Measurements from ENCODE around the gene EDRF1. TPM values are rescaled to one million over a fixed set of nuclear protein-coding genes. Genes with fewer than 3 reads are reported as not detected.

The EDRF1 gene
- total RNA-seq, 2 experiments from 2014 or later: 117 to 232 TPM

GRCh38 chr10:125782616-125783015, 63.1 kb downstream of the EDRF1 start:
- H2AFZ ChIP-seq (ENCODE audit: low read length): no peak overlapping the region
- ChIA-PET CTCF (ENCODE audit: unreplicated experiment) (no interaction called here), POLR2A (interaction anchor here (1.0 to 3.2 kb wide), 3 partner anchors 13 to 26 kb away, joined by 3 to 27 read pairs (median 6); no protein-coding TSS in a partner anchor)
- no peak for TF ChIP-seq EZH2phosphoT487 (IDR thresholded peaks at IDR 0.05; ENCODE audit: borderline replicate concordance, low read depth, low read length)
- no peak for TF ChIP-seq CTCF (conservative IDR thresholded peaks at IDR 0.05; ENCODE audit: low read length)
- H3K9me2 ChIP-seq (ENCODE audit: insufficient read depth, low read length): no peaks in the 10 kb centered on the region
- H3K27ac ChIP-seq (ENCODE audit: low read depth, low read length, poor library complexity, severe bottlenecking): no peak overlapping the region
- no peak for DNase-seq (ENCODE audit: low spot score)
- no TSS peak for BruUV-seq (replicated peaks)
- H3K79me2 ChIP-seq (ENCODE audit: insufficient read depth, low read depth, low read length): no peaks in the 10 kb centered on the region
- H3K4me1 ChIP-seq (ENCODE audit: insufficient read depth, low read length, poor library complexity, severe bottlenecking): peaks cover 6% of the 10 kb centered on the region
- intact Hi-C loops (cut with micrococcal nuclease; ENCODE audit: unreplicated experiment): no loop called here
- H4K20me1 ChIP-seq (ENCODE audit: insufficient read depth, low read length): no peaks in the 10 kb centered on the region
- no peak overlapping the region for H3K4me3 ChIP-seq (ENCODE audit: low read depth, low read length, poor library complexity, severe bottlenecking)
- H3K9me3 ChIP-seq (ENCODE audit: low read length): no peaks in the 10 kb centered on the region
- H3K36me3 ChIP-seq (ENCODE audit: insufficient read depth, low read length): no peaks in the 10 kb centered on the region
- H3K4me2 ChIP-seq (ENCODE audit: low read length): no peak overlapping the region

- DNase-seq (ENCODE audit: low spot score): no peak
- POLR2A ChIA-PET: interaction anchor here (1.0 to 3.2 kb wide), 4 partner anchors 12 to 48 kb away, joined by 3 to 27 read pairs (median 7); no protein-coding TSS in a partner anchor
- BruUV-seq (replicated peaks): no TSS peak
- Histone ChIP-seq H3K4me1 (ENCODE audit: insufficient read depth, low read length, poor library complexity, severe bottlenecking) (peaks cover 14% of the 10 kb centered on the region), H2AFZ (ENCODE audit: low read length) (no peak overlapping the region), H3K79me2 (ENCODE audit: insufficient read depth, low read depth, low read length) (no peaks in the 10 kb centered on the region), H3K36me3 (ENCODE audit: insufficient read depth, low read length) (no peaks in the 10 kb centered on the region), H3K9me3 (ENCODE audit: low read length) (no peaks in the 10 kb centered on the region), H3K27ac (ENCODE audit: low read depth, low read length, poor library complexity, severe bottlenecking) (no peak overlapping the region), H3K4me2 (ENCODE audit: low read length) (no peak overlapping the region), H3K4me3 (ENCODE audit: low read depth, low read length, poor library complexity, severe bottlenecking) (no peak overlapping the region), H4K20me1 (ENCODE audit: insufficient read depth, low read length) (no peaks in the 10 kb centered on the region), H3K9me2 (ENCODE audit: insufficient read depth, low read length) (no peaks in the 10 kb centered on the region)
- TF ChIP-seq EZH2phosphoT487 (IDR thresholded peaks at IDR 0.05; ENCODE audit: borderline replicate concordance, low read depth, low read length): no peak
- TF ChIP-seq CTCF (conservative IDR thresholded peaks at IDR 0.05; ENCODE audit: low read length): no peak
- CTCF ChIA-PET (ENCODE audit: unreplicated experiment): no interaction called here
- intact Hi-C loops (cut with micrococcal nuclease; ENCODE audit: unreplicated experiment): no loop called here
Measured at GRCh38 chr10:125783408-125783807, 63.9 kb downstream of the EDRF1 start.

- no peaks in the 10 kb centered on the region for H3K9me2 ChIP-seq (ENCODE audit: insufficient read depth, low read length)
- no peaks in the 10 kb centered on the region for H3K36me3 ChIP-seq (ENCODE audit: insufficient read depth, low read length)
- peaks cover 18% of the 10 kb centered on the region for H3K4me1 ChIP-seq (ENCODE audit: insufficient read depth, low read length, poor library complexity, severe bottlenecking)
- TF ChIP-seq EZH2phosphoT487 (IDR thresholded peaks at IDR 0.05; ENCODE audit: borderline replicate concordance, low read depth, low read length) (no peak), CTCF (conservative IDR thresholded peaks at IDR 0.05; ENCODE audit: low read length) (no peak)
- intact Hi-C loops (cut with micrococcal nuclease; ENCODE audit: unreplicated experiment): no loop called here
- 0 out of 2 replicates have a peak overlapping the region, but pooled peaks have one; percentile 21 for H2AFZ ChIP-seq (ENCODE audit: low read length)
- no peak overlapping the region for H3K27ac ChIP-seq (ENCODE audit: low read depth, low read length, poor library complexity, severe bottlenecking)
- POLR2A ChIA-PET: interaction anchor here (0.6 to 3.2 kb wide), 4 partner anchors 12 to 50 kb away, joined by 3 to 27 read pairs (median 6); partner anchors contain the start of genes BCCIP and UROS
- no peak overlapping the region for H3K4me3 ChIP-seq (ENCODE audit: low read depth, low read length, poor library complexity, severe bottlenecking)
- H3K9me3 ChIP-seq (ENCODE audit: low read length): no peaks in the 10 kb centered on the region
- H3K4me2 ChIP-seq (ENCODE audit: low read length): 0 out of 2 replicates have a peak overlapping the region, but pooled peaks have one; percentile 16
- BruUV-seq (replicated peaks): no TSS peak
- no peaks in the 10 kb centered on the region for H3K79me2 ChIP-seq (ENCODE audit: insufficient read depth, low read depth, low read length)
- CTCF ChIA-PET (ENCODE audit: unreplicated experiment): no interaction called here
- DNase-seq (ENCODE audit: low spot score): peak; percentile 21
- H4K20me1 ChIP-seq (ENCODE audit: insufficient read depth, low read length): no peaks in the 10 kb centered on the region
Measured at GRCh38 chr10:125783957-125784356, 64.4 kb downstream of the EDRF1 start.
